ENCODE results near the gene EVPL. TPM values are rescaled to one million over a fixed set of nuclear protein-coding genes. Genes with fewer than 3 reads are reported as not detected.

Gene EVPL
- total and polyA plus RNA-seq, 2 of the 13 experiments (the other 11 are each of a cell fraction or from before 2014, with no cell fraction given), result 2.1 to 8.2 TPM

DNA sequence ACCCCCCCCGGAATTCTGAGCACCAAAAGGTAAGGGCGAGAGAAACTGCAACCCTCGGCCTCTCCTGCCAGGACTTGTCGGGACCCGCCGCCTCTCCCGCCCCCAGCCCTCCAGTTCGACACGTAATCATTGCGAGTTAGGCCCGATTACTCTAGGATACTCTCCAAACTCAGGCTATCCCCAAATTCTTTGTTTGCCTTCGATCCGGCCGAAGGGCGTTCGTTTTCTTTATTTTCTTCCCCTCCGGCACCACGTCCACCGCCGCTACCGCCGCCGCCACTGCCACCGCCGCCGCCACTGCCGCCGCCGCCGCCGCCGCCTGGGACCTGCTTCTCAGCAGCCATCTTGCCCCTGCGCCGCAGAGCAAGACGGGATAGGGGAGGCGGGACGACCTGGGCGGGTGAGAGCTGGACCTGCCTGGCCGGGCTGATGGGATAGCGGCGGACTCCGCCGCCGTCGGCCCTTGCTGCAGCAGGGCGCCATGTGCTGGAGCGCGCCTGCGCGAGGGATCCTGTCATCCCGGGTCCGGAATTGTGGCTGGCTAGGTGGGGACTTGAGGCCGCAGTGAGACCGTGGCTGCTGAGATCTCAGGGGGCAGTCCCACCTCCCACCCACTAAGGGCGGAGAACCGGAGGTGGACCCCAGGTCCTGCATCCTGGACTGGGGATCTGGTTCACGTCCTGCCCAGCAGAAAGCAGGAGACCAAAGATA, 45.2 kb upstream of the EVPL start, which contains the start of gene SRP68 (continued):
- TF ChIP-seq ZNF549 (CRISPR knock-in tag; IDR thresholded peaks at IDR 0.05) (no peak), NONO (IDR thresholded peaks at IDR 0.05) (no peak), NONO (CRISPR knock-in tag; conservative IDR thresholded peaks at IDR 0.05) (peak; percentile 99), ZSCAN29 (CRISPR knock-in tag; conservative IDR thresholded peaks at IDR 0.05) (no peak; the same call in 1 of the 2 replicates), ZNF563 (CRISPR knock-in tag; IDR thresholded peaks at IDR 0.05) (peak; percentile 94), EP300 (IDR thresholded peaks at IDR 0.05; ENCODE audit: low read depth in 2 of 2, low read length in 2 of 2) (no peak), EP300 (CRISPR knock-in tag; IDR thresholded peaks at IDR 0.05; ENCODE audit: borderline replicate concordance) (no peak; the same call in 1 of the 2 replicates), RBAK (CRISPR knock-in tag; IDR thresholded peaks at IDR 0.05) (no peak), KLF12 (CRISPR knock-in tag; IDR thresholded peaks at IDR 0.05; ENCODE audit: borderline replicate concordance) (0 out of 2 replicates have a peak, but pooled peaks have one; percentile 81), ZNF644 (CRISPR knock-in tag; IDR thresholded peaks at IDR 0.05; ENCODE audit: low read depth) (no peak), IRX3 (CRISPR knock-in tag; IDR thresholded peaks at IDR 0.05; ENCODE audit: borderline replicate concordance, low read depth) (peak; percentile 53; the same call in 1 of the 2 replicates), RAD51 (IDR thresholded peaks at IDR 0.05; ENCODE audit: borderline replicate concordance) (no peak), MBNL3 (CRISPR knock-in tag; conservative IDR thresholded peaks at IDR 0.05) (no peak), TEAD3 (CRISPR knock-in tag; optimal IDR thresholded peaks at IDR 0.05; ENCODE audit: borderline replicate concordance) (no peak), HNF4A (CRISPR knock-in tag; IDR thresholded peaks at IDR 0.05) (no peak), BHLHE40 (IDR thresholded peaks at IDR 0.05; ENCODE audit: low read length) (peak; percentile 13; the same call in 1 of the 2 replicates), SMAD9 (CRISPR knock-in tag; IDR thresholded peaks at IDR 0.05) (no peak), JUNB (CRISPR knock-in tag; IDR thresholded peaks at IDR 0.05; ENCODE audit: borderline replicate concordance) (no peak), ZFP41 (CRISPR knock-in tag; IDR thresholded peaks at IDR 0.05; ENCODE audit: borderline replicate concordance) (no peak), ZNF558 (CRISPR knock-in tag; IDR thresholded peaks at IDR 0.05; ENCODE audit: borderline replicate concordance) (no peak; the same call in 1 of the 2 replicates), GATAD1 (CRISPR knock-in tag; IDR thresholded peaks at IDR 0.05) (peak; percentile 97), KMT2A (CRISPR knock-in tag; IDR thresholded peaks at IDR 0.05) (peak; percentile 96)
- TF ChIP-seq, protein P1, sequence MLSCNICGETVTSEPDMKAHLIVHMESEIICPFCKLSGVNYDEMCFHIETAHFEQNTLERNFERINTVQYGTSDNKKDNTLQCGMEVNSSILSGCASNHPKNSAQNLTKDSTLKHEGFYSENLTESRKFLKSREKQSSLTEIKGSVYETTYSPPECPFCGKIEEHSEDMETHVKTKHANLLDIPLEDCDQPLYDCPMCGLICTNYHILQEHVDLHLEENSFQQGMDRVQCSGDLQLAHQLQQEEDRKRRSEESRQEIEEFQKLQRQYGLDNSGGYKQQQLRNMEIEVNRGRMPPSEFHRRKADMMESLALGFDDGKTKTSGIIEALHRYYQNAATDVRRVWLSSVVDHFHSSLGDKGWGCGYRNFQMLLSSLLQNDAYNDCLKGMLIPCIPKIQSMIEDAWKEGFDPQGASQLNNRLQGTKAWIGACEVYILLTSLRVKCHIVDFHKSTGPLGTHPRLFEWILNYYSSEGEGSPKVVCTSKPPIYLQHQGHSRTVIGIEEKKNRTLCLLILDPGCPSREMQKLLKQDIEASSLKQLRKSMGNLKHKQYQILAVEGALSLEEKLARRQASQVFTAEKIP (CRISPR knock-in tag; IDR thresholded peaks at IDR 0.05; ENCODE audit: borderline replicate concordance), result no peak
- TF ChIP-seq, protein P2, sequence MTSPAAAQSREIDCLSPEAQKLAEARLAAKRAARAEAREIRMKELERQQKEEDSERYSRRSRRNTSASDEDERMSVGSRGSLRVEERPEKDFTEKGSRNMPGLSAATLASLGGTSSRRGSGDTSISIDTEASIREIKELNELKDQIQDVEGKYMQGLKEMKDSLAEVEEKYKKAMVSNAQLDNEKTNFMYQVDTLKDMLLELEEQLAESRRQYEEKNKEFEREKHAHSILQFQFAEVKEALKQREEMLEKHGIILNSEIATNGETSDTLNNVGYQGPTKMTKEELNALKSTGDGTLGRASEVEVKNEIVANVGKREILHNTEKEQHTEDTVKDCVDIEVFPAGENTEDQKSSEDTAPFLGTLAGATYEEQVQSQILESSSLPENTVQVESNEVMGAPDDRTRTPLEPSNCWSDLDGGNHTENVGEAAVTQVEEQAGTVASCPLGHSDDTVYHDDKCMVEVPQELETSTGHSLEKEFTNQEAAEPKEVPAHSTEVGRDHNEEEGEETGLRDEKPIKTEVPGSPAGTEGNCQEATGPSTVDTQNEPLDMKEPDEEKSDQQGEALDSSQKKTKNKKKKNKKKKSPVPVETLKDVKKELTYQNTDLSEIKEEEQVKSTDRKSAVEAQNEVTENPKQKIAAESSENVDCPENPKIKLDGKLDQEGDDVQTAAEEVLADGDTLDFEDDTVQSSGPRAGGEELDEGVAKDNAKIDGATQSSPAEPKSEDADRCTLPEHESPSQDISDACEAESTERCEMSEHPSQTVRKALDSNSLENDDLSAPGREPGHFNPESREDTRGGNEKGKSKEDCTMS (CRISPR knock-in tag; conservative IDR thresholded peaks at IDR 0.05), result no peak
- TF ChIP-seq, protein P3, sequence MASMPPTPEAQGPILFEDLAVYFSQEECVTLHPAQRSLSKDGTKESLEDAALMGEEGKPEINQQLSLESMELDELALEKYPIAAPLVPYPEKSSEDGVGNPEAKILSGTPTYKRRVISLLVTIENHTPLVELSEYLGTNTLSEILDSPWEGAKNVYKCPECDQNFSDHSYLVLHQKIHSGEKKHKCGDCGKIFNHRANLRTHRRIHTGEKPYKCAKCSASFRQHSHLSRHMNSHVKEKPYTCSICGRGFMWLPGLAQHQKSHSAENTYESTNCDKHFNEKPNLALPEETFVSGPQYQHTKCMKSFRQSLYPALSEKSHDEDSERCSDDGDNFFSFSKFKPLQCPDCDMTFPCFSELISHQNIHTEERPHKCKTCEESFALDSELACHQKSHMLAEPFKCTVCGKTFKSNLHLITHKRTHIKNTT (CRISPR knock-in tag; IDR thresholded peaks at IDR 0.05), result no peak

All from HepG2 (cell line).